Stimulated activated CD8-positive, alpha-beta memory T cell treated with anti-CD3 and anti-CD28 coated beads, Interleukin-15, amount 100 ng/mL, for 4 hours (primary cell): ENCODE results near the gene RNF144A.
"Not testable (repeated sequence)": the region's sequence is repeated elsewhere in the genome, so short reads cannot be mapped to it uniquely, and the experiment has no call there.

Experiments used
- DNase-seq, 2 donors: peaks; one replicate each; pipeline ENCODE4 v3.0.0-alpha.2; 2020; ENCODE audit warnings: low read depth in 2 of 2

RNF144A gene, protein sequence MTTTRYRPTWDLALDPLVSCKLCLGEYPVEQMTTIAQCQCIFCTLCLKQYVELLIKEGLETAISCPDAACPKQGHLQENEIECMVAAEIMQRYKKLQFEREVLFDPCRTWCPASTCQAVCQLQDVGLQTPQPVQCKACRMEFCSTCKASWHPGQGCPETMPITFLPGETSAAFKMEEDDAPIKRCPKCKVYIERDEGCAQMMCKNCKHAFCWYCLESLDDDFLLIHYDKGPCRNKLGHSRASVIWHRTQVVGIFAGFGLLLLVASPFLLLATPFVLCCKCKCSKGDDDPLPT

DNA sequence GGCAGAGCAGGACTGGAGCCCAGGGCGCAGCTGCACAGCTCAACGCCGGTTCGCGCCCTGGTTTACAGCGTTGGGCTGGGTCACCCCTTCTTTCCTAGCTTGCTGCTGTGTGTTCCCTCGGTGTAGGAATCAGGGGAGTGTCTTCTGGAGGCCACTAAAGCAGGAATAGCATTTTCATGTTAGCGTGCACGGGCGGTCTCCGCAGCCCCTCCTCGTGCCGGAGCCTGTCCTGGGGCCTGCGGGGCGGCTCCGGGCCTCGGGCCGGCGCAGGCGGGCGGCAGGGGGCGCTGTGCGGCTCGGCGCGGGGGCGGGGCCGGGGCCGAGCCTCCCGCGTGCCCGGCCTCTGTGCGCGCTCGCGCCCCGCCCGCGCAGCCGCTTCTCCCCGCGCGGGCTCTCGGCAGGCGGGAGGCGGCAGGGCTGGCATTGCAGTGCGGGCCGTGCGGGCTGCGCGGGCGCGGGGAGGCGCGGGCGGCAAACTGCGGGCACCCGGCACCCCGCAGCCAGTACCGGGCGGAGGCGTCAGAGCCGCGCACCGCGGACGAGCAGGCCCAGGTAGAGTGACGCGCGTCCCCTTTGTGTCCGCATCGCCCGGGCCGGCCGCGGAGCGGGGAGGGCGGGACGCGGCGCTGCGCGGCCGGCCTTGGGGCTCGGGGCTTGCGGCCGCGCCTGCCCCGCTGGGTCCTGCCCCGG lies at the start of gene RNF144A:
Gene RNF144A (plus strand): TSS at position 342 of the 690 bp plus-strand sequence. CDS start 79,515 bp downstream, outside the sequence.
- peak; percentile 29 to 61 for DNase-seq

DNA sequence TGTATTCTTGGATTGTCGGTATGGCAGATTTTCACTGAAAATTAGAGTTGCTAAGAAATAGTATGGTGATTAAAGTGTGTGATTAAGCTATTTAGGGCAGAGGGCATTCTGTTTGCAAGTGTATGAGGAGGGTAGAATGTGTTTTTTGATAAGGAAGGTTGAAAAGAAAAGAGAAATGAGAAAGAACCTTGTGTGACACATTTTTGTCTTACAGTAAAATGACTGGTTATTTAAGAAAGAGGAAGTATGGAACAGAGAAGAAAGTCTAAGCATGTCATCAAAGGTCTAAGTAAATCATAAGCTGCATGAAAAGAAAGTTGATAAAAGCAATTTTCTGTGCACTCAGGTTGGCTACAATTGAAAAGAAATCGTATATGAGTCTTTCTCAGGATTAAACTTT lies 44.8 kb upstream of the RNF144A start:
- no peak for DNase-seq

DNA sequence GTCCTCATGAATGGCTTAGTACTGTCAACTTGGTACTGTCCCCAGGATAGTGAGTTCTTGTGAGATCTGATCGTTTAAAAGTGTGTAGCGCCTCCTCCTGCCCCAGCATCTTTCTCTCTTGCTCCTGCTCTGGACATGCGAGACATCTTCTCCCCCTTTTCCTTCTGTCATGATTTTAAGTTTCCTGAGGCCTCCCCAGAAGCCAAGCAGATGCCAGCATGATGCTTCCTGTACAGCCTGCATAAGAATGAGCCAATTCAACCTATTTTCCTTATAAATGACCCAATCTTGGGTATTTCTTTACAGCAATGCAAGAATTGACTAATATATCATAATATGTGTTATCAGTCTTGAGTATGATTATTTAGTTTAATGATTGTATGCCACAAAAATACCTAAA lies 43.2 kb upstream of the RNF144A start:
- no peak for DNase-seq

DNA sequence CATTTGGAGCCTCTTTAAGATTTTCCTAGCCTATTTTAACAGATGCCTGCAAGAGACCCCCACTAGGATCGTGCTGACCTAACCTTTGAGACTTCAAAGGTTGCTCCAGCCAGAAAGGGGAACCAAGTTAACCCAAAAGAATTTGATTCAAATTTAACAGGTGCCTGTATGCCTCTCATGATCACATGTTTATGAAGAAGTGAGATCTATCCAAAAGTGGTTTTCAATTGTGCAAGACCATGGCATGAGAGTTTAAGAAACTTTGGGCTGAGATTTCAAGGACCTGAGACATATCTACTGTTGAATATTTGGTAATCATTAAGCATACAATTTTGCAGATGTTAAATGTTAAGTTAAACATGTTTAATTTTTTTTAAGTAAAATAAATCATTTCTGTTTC lies 40.9 kb upstream of the RNF144A start:
- DNase-seq: no peak

DNA sequence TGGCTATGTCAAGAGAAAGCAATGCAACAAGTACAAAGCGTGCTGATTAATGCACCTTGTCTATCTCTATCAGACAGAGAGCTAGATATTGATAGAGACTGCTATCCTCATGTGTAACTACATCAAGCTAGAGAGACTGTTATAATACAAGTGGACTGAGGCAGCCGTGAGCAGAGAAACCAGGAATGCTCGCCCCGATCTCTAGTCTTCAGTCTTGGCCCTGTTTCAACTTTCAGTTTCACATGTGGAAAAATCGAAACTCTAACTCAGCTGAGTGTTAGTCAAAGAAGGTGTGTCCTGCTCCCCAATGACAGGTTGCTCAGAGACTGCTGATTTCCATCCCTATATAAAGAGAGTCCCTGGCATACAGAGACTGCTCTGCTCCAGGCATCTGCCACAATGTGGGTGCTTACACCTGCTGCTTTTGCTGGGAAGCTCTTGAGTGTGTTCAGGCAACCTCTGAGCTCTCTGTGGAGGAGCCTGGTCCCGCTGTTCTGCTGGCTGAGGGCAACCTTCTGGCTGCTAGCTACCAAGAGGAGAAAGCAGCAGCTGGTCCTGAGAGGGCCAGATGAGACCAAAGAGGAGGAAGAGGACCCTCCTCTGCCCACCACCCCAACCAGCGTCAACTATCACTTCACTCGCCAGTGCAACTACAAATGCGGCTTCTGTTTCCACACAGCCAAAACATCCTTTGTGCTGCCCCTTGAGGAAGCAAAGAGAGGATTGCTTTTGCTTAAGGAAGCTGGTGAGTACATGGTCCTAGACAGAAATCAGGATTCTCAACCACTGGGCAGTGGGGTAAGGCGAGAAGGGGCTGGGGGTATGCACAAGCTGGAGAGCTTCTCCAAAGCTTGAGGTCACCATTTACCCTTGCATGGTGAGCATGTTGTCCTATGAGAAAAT lies 39.6 kb upstream of the RNF144A start, which contains the start of gene RSAD2:
Gene RSAD2 (plus strand): TSS at position 376 of the 903 bp plus-strand sequence. CDS start 24 bp downstream, at position 400.
- DNase-seq: peak in 1 of 2 donors; percentile 12

DNA sequence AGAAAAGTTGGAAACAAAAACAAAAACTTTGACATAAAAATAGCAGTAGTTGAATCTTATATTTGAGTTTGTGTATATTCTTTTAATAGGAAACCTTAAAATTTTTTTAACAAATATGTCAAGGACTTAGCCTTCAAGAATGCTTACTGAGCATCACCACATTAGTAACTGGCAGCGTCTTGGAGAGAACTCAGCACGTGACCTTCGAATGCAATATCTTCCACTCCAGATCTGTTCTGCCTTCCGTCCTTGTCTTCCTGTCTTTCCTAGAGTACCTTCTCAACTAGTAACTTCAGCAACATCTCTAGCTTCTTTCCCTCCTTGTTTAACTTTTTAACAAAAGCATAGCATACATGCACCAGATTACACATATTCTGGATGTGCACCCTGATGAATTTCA lies 38.7 kb upstream of the RNF144A start:
- no peak for DNase-seq

DNA sequence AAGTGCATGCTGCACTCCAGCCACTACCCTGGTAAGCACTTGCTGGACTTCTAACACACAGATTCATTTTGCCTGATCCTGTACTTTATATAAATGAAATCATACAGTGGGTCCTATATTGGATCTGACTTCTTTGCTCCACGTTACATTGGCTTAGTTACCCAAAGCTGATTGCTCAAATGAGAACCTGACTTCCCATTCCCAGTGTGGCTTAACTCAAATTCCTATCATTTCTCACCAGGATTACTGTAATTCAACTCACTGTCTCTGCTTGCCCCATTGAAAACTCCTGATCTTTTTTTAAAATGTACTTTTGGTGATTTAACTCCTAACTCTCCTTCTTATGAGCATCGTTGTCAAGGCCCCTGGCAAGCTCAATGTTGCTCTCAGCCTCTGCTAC lies 38.2 kb upstream of the RNF144A start:
- no peak for DNase-seq

DNA sequence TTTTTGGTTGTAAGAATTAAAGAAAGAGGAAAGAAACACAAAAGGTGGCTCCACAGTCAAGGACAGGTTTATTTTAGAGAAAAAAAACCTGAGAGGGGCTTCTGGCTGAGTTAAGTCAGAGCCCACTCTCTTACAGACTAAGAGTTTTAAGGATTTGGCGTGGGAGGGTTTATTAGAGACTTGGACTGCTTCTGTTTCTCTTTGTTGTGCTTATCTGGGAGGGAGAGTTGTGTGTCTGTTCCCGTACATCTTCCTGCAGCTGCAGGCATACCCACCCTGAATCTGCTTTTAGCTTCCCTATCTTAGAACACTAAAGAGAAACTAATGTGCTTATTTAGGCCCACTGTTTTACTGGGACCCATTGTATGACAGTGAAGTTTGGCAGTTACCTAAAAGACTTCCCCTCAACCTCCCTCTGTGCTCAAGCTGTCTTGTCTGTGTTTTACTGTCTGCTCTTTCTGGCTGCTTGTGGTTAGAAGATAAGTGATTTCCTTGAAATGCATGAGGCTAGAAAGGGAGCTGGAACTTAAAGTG lies 36.9 kb upstream of the RNF144A start:
- no peak for DNase-seq

DNA sequence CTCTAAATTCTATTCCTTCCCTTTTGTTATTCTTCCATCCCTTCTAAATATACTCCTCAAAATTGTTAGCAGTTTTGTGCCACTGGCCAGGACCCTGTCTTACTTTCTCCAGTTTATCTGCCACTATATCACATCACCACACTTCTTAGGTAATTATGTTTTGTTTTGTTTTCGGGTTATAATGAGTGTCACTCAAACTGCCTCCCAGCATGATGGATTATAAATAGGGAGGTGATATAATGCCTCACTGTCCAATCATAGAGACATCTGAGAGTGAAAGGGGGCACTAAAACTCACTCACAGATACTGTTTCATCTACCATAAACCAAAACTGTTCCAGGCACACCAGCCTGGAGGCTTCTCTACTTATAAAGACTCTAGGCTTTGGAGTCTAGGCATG lies 36.2 kb upstream of the RNF144A start:
- DNase-seq: no peak

DNA sequence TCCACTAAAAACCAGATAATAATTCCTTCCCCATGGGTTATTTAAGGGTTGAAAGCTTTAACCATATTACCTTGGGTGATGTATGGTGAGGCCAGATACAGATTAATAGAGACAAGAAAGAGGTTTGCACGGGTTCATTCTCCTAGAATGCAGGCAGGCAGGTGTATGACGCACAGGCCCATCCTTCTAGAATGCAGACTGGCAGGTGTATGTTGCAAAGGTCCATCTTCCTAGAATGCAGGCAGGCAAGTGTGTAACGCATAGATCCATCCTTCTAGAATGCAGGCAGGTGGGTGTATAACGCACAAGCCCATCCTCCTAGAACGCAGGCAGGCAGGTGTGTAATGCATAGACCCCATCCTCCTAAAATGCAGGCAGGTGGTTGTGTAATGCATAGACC lies 35.7 kb upstream of the RNF144A start:
- DNase-seq: no peak

DNA sequence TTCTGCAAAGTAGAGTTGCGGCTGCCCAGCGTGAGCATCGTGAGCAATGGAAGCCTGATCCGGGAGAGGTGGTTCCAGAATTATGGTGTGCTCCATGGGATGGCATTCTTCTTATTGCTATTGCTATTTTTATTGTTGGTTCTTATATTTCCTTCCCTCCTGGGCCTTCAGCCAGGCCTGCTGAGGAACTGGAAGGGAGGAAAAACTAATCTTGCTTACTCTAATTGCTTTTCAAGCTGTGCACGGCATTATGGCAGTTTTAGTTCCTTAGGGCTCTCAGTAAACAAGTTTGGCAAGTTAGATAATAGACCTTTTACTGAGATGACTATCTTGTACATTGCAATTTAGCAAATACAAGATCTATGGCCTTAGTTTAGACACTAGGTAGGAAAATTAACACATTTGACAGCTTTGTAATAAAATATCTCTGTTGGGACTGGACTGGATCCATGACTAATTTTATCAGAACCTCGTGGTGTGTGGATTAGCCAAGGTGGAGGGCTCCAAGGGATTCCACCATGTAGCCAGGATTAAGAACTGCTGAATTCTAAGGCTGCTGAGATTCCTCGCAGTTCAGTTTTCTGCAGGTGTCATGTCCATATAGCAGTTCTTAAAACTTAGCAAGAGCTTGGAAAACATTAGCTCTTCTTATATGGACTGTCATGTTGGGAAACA lies 33.6 kb upstream of the RNF144A start:
- no peak for DNase-seq

DNA sequence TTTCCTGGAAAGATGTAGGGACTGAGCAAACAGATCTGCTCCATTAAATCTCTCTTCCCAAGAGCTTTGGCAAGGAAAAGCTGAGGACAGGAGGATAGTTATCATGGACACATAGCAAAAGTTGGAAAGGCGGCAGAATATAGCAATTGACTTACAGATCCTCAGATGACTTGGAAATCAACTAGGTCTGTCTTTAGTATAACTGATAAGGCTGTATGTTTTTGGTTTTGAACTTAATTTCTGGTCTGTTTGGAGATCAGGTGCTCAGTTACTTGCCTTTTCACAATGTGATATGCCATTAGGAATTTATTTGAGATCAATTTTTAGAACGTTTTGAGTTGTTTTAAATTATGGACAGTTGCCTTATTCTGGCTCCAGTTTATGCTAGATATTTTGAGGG lies 31.7 kb upstream of the RNF144A start:
- DNase-seq: no peak

DNA sequence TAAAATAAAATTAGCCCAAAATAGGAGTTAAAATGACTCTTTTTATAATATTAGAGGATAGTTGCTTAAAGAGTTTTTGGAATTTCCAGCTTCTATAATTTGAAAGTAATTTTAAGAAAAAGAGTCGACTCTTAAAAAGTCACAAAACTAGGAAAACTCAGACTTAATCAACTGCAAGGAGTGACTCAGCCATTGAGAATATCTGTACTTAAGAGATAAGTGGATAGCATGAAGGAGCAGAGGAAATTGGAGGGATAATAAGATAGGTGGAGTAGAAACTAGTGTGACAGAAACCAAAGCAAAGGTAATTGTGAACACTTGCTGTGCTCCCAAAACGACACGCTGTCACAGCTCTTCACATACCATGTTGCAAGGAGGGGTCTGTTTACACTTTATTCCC lies 31.2 kb upstream of the RNF144A start:
- DNase-seq: no peak

DNA sequence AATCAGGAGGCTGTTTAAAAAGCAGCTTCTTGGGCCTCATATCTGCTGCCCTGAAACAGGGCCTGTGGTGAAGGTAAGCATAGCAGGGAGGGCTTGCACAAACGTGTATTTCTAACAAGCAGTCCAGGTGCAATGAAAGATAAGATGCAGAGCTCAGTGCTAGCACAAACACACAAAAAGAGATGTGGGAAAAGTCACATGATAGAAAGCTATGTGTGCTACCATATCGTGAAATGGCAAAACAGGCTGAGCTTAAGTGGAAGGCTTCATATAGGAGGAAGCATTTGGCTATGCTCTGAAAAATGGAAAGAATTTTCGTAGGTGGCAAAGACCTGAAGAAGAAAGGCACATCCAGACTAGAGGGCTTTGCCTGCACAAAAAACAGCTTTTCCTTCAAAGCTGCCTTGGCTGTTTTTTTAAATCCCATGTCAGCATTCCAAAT lies 29.4 kb upstream of the RNF144A start:
- DNase-seq: no peak

DNA sequence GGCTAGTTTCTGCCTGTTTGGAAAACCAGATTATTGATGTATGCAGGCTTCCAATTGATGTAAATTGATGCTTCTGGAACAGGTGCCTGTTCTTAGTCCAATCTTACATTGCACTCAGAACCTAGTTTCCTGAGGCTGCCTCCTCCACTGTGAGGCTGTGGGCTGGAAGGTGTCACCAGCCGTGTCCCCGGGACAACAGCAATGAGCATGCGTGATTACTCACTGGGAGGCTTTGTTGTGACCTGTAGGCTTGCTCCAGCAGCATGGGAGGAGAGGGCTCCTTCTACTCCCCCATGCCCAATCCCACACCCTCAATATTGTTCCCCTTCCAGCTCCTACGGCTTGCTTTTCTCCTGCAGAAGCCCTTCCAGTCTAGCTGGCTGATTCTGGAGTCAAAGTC lies 28.5 kb upstream of the RNF144A start:
- no peak for DNase-seq

DNA sequence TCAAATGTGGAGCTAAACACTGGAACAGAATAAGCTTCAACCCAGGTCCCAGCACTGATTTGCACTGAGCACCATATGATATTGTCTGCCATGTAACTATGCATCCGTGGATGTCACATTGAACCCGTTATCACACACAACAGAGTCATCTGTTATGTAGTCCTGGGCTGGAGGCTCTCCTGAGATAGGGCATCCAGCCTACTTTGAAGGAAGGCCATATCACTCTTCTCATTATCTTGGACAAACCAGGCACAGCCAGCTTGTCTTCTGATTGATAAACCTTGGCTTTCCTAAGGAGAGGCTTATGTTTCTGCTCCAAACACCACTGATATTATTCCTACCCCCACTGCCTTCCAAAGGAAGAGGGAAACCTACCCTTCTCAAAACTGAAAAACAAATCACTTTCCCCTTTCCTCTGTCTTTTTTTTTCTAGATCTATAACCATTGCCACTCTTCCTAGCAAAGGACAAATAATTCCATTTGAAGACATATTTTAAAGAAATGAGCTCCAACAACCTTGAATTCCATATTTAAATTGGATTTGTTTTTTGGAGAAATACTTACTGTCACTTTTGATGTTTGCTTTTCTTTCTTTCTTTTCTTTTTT lies 23.2 kb upstream of the RNF144A start:
- DNase-seq: no peak

DNA sequence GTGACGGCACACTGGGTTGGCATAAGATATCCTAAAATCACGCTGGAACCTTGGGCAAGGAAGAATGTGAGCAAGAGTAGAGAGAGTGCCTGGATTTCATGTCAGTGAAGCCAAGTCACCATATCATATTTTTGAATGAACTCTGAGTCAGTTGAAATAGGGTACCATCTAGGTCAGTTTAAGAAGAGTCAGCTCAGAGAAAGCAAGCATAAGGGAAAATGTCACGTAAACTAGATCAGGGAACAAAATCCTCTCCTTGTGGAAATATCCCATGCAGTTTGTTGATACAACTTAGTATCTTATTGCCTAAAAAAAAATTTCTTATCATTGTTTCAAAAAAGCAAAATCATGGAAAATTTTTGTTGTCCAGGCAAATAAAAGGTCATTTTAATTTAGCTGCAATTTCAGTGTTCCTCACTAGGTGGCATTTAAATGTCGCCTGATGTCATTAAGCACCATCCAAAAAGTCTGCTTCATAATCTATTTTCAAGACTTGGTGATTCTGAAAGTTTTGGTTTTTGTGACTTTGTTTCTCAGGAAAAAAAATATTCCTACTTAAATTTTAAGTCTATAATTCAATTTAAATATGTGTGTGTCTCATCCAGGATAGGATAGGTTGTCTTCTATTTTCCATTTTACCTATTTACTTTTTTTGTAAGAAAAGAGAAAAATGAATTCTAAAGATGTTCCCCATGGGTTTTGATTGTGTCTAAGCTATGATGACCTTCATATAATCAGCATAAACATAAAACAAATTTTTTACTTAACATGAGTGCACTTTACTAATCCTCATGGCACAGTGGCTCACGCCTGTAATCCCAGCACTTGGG lies 20.1 kb upstream of the RNF144A start:
- DNase-seq: no peak

DNA sequence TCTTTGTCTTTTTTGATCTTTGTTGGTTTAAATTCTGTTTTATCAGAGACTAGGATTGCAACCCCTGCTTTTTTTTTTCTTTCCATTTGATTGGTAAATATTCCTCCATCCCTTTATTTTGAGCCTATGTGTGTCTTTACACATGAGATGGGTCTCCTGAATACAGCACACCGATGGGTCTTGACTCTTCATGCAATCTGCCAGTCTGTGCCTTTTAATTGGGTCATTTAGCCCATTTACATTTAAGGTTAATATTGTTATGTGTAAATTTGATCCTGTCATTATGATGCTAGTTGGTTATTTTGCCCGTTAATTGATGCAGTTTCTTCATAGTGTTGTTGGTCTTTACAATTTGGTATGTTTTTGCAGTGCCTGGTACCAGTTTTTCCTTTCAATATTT lies 14.6 kb upstream of the RNF144A start:
- DNase-seq: not testable (repeated sequence)

DNA sequence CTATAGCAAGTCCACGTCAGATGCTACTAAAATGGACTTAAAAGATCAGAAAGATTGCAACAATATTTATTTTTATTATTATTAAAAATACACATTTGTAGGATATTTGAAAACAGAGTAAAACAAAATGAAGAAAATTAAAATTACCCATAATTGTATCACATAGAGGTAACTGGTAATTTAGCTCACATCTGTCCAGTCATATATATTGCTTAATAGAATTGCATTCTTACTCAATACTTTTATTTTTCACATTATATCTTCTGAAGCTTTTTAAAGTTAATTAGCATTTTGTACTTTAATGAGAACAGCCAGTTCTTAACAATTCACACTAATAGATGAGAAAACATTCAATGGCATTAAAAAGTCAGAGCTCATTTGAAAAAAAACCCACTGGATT lies 11.5 kb upstream of the RNF144A start:
- no peak for DNase-seq

DNA sequence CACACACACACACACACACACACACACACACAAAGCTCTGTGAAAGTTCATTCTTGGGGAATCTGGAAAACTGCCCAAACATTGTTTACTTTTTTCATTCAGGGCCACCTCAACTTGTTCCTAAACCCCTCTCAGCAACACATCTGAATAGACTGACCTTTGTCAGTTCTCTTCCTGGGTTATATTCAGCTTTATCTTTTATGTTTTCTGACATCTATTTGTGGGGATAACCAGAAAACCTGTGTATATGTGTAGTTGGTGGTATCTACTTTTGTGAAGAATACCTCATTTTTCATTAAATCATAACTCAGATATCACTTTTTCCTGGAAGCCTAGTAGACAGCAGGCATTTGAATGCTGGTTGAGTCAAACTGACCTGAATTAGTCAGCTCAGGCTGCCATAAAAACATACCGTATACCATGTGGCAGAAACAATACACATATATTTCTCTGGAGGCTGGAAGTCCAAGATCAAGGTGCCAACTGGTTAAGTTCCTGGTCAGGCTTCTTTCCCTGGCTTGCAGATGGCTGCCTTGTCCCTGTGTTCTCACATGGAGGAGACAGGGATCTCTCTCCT lies 11.0 kb upstream of the RNF144A start:
- no peak for DNase-seq
